ENCODE data around the gene TM9SF1. TPM values are rescaled to one million over a fixed set of nuclear protein-coding genes. Genes with fewer than 3 reads are reported as not detected.
A peak's percentile ranks its signal among the peaks of the same experiment; 100 is the strongest.

TM9SF1 gene
- total and polyA plus RNA-seq, 2 of the 13 experiments (the other 11 are each of a cell fraction or from before 2014, with no cell fraction given), result 83.2 to 110 TPM

GRCh38 chr14:24146453-24146977 lies 48.7 kb downstream of the TM9SF1 start, which contains the start of gene PSME2 (continued):
- TF ChIP-seq MED8 (CRISPR knock-in tag; IDR thresholded peaks at IDR 0.05; ENCODE audit: insufficient replicate concordance) (peak; percentile 75), ZNF629 (CRISPR knock-in tag; conservative IDR thresholded peaks at IDR 0.05) (no peak), POLR2G (IDR thresholded peaks at IDR 0.05; ENCODE audit: low read depth, low read length) (peak; percentile 84), KLF6 (CRISPR knock-in tag; IDR thresholded peaks at IDR 0.05) (peak; percentile 42; the same call in 1 of the 2 replicates), DNMT3B (CRISPR knock-in tag; conservative IDR thresholded peaks at IDR 0.05) (no peak; the same call in none of the 2 replicates), ERF (CRISPR knock-in tag; IDR thresholded peaks at IDR 0.05) (peak; percentile 88; the same call in 1 of the 2 replicates), ZNF747 (CRISPR knock-in tag; IDR thresholded peaks at IDR 0.05; ENCODE audit: borderline replicate concordance) (no peak), ZSCAN22 (CRISPR knock-in tag; IDR thresholded peaks at IDR 0.05) (no peak), ATF1 (CRISPR knock-in tag; IDR thresholded peaks at IDR 0.05) (no peak), BORCS8-MEF2B (CRISPR knock-in tag; IDR thresholded peaks at IDR 0.05) (no peak; the same call in none of the 2 replicates), YEATS4 (CRISPR knock-in tag; IDR thresholded peaks at IDR 0.05; ENCODE audit: borderline replicate concordance) (no peak; the same call in 1 of the 2 replicates), KLF12 (CRISPR knock-in tag; IDR thresholded peaks at IDR 0.05; ENCODE audit: borderline replicate concordance) (peak; percentile 81; the same call in 1 of the 2 replicates), SNRNP70 (IDR thresholded peaks at IDR 0.05; ENCODE audit: low read depth, low read length) (no peak), ZNF446 (CRISPR knock-in tag; IDR thresholded peaks at IDR 0.05) (no peak), REPIN1 (CRISPR knock-in tag; IDR thresholded peaks at IDR 0.05; ENCODE audit: borderline replicate concordance, low read depth) (peak; percentile 71), POLR2AphosphoS2 (IDR thresholded peaks at IDR 0.05; ENCODE audit: low read depth, low read length) (no peak), KDM6A (CRISPR knock-in tag; IDR thresholded peaks at IDR 0.05; ENCODE audit: low read depth) (peak; percentile 64; the same call in 1 of the 2 replicates), ZNF605 (CRISPR knock-in tag; IDR thresholded peaks at IDR 0.05) (no peak), TBX3 (IDR thresholded peaks at IDR 0.05; ENCODE audit: borderline replicate concordance) (no peak), CREB1 (IDR thresholded peaks at IDR 0.05) (peak; percentile 38; the same call in 1 of the 2 replicates), CREB1 (CRISPR knock-in tag; IDR thresholded peaks at IDR 0.05) (no peak), ZBTB43 (CRISPR knock-in tag; conservative IDR thresholded peaks at IDR 0.05) (peak; percentile 84), PRPF4 (IDR thresholded peaks at IDR 0.05; ENCODE audit: low read depth, low read length, poor library complexity, severe bottlenecking) (no peak), MYC (CRISPR knock-in tag; IDR thresholded peaks at IDR 0.05; ENCODE audit: borderline replicate concordance) (peak; percentile 59; the same call in 1 of the 2 replicates), ZNF484 (CRISPR knock-in tag; IDR thresholded peaks at IDR 0.05; ENCODE audit: borderline replicate concordance, low read depth) (no peak), ZBTB25 (CRISPR knock-in tag; IDR thresholded peaks at IDR 0.05) (peak; percentile 64; the same call in 1 of the 2 replicates), ZNF879 (CRISPR knock-in tag; IDR thresholded peaks at IDR 0.05) (no peak; the same call in none of the 2 replicates)
- TF ChIP-seq, protein P1, sequence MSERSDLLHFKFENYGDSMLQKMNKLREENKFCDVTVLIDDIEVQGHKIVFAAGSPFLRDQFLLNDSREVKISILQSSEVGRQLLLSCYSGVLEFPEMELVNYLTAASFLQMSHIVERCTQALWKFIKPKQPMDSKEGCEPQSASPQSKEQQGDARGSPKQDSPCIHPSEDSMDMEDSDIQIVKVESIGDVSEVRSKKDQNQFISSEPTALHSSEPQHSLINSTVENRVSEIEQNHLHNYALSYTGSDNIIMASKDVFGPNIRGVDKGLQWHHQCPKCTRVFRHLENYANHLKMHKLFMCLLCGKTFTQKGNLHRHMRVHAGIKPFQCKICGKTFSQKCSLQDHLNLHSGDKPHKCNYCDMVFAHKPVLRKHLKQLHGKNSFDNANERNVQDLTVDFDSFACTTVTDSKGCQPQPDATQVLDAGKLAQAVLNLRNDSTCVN (CRISPR knock-in tag; IDR thresholded peaks at IDR 0.05; ENCODE audit: borderline replicate concordance), result 0 out of 2 replicates have a peak, but pooled peaks have one; percentile 55
- TF ChIP-seq, protein P2, sequence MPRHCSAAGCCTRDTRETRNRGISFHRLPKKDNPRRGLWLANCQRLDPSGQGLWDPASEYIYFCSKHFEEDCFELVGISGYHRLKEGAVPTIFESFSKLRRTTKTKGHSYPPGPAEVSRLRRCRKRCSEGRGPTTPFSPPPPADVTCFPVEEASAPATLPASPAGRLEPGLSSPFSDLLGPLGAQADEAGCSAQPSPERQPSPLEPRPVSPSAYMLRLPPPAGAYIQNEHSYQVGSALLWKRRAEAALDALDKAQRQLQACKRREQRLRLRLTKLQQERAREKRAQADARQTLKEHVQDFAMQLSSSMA (CRISPR knock-in tag; IDR thresholded peaks at IDR 0.05), result peak; percentile 86
